A673 (cell line): ENCODE data around the gene HOATZ.

Experiments used
- CTCF ChIP-seq: fragments of 300-800, 200-600 bp; sonication (generic); conservative IDR thresholded peaks from 2 replicates; pipeline ENCODE4 v1.5.1; 2017; ENCODE audit warnings: low read depth, mild to moderate bottlenecking, antibody characterized with exemption, low read length, moderate library complexity, mixed read lengths
- EZH2 ChIP-seq: fragments of 200-600 bp; sonication (generic); IDR thresholded peaks from 2 replicates; pipeline ENCODE4 v1.6.1; 2017; ENCODE audit warnings: borderline replicate concordance, low read depth, mild to moderate bottlenecking, mixed read lengths, antibody characterized with exemption, low read length; ENCODE audit not compliant: poor library complexity, severe bottlenecking

- no peak for TF ChIP-seq CTCF
- no peak for TF ChIP-seq EZH2
These were observed 54.9 kb downstream of the HOATZ start for GRCh38 chr11:111569476-111569875.
